H1 (cell line): ENCODE measurements around the gene LNPEP. TPM values are rescaled to one million over a fixed set of nuclear protein-coding genes. Genes with fewer than 3 reads are reported as not detected.

Experiments used
- CTCF ChIA-PET: fragments of 300-600 bp; sonication (Branson Sonifier 250); formaldehyde crosslinking; loops from one replicate; lab custom pipeline; 2021; ENCODE audit not compliant: partially characterized antibody; lab: Charles Lee
- POLR2A ChIA-PET: fragments of 300-600 bp; sonication (Branson Sonifier 250); formaldehyde crosslinking; loops from one replicate; lab custom pipeline; 2021; ENCODE audit warnings: inconsistent platforms; ENCODE audit not compliant: partially characterized antibody; lab: Charles Lee
- DNase-seq, 2 experiments: peaks; one replicate each; pipeline versions ENCODE4 v3.0.0 to v3.0.0-alpha.2; 2010 to 2022; ENCODE audit warnings: low spot score in 2 of 2, low read depth in 1 of 2, mixed read lengths in 1 of 2
- FAIRE-seq: peaks from 2 replicates; lab custom pipeline; 2011; peaks lifted over from hg19 to GRCh38; lab: Jason Lieb, UNC
- H2AFZ ChIP-seq: 2 replicates; pipeline ENCODE4 v1.8.1; 2012; ENCODE audit warnings: low read length, inconsistent platforms
- H2AK5ac ChIP-seq: 2 replicates; pipeline ENCODE4 v1.6.1; 2013; ENCODE audit warnings: low read depth, low read length
- H2BK120ac ChIP-seq: replicated peaks from 2 replicates; pipeline ENCODE3; 2013; ENCODE audit warnings: low read depth, low read length, inconsistent platforms
- H2BK12ac ChIP-seq: 2 replicates; pipeline ENCODE4 v1.6.1; 2013; ENCODE audit warnings: low read depth, low read length
- H2BK15ac ChIP-seq: 2 replicates; pipeline ENCODE4 v1.6.1; 2013; ENCODE audit warnings: low read length
- H2BK20ac ChIP-seq: 2 replicates; pipeline ENCODE4 v1.6.1; 2013; ENCODE audit warnings: low read length
- H2BK5ac ChIP-seq: 2 replicates; pipeline ENCODE4 v1.6.1; 2013; ENCODE audit warnings: low read depth, low read length
- H3K14ac ChIP-seq: 2 replicates; pipeline ENCODE4 v1.6.1; 2013; ENCODE audit warnings: inconsistent platforms; ENCODE audit not compliant: insufficient read length
- H3K18ac ChIP-seq: 2 replicates; pipeline ENCODE4 v1.6.1; 2013; ENCODE audit warnings: low read length; ENCODE audit errors: extremely low read depth
- H3K23ac ChIP-seq: 2 replicates; pipeline ENCODE4 v1.6.1; 2013; ENCODE audit warnings: inconsistent platforms; ENCODE audit not compliant: insufficient read length
- H3K23me2 ChIP-seq: 2 replicates; pipeline ENCODE4 v1.6.1; 2013; ENCODE audit warnings: low read depth, low read length
- H3K27ac ChIP-seq: 2 replicates; pipeline ENCODE4 v1.6.1; 2011; ENCODE audit warnings: low read depth, low read length, inconsistent platforms
- H3K27me3 ChIP-seq, 4 experiments: replicated peaks in 1 of 4; 1 replicate in 1 of 4; 2 replicates in 3 of 4; pipeline versions ENCODE4 v1.6.1 to v1.8.1; 2011 to 2013; ENCODE audit warnings: low read length in 3 of 4, mild to moderate bottlenecking in 3 of 4, inconsistent platforms in 2 of 4, mixed read lengths in 2 of 4, moderate library complexity in 1 of 4; ENCODE audit not compliant: control insufficient read depth in 3 of 4, insufficient read depth in 3 of 4; ENCODE audit errors: extremely low read depth in 1 of 4
- H3K36me3 ChIP-seq, 4 experiments: 2 replicates each; pipeline versions ENCODE4 v1.6.1 to v1.8.1; 2011 to 2013; ENCODE audit warnings: mild to moderate bottlenecking in 4 of 4, low read length in 3 of 4, moderate library complexity in 2 of 4, control low read depth in 1 of 4, inconsistent platforms in 1 of 4; ENCODE audit not compliant: insufficient read depth in 4 of 4, control insufficient read depth in 2 of 4
- H3K4ac ChIP-seq: replicated peaks from 2 replicates; pipeline ENCODE3; 2013; ENCODE audit warnings: low read length, low read depth, mixed read lengths, inconsistent platforms; ENCODE audit not compliant: insufficient read length
- H3K4me1 ChIP-seq, 4 experiments: replicated peaks in 1 of 4; 1 replicate in 1 of 4; 2 replicates in 3 of 4; pipeline versions ENCODE4 v1.6.1 to v1.8.1; 2011 to 2013; ENCODE audit warnings: low read length in 3 of 4, inconsistent platforms in 2 of 4, mixed read lengths in 1 of 4; ENCODE audit not compliant: insufficient read depth in 4 of 4, control insufficient read depth in 3 of 4
- H3K4me2 ChIP-seq, 2 experiments: 2 replicates each; pipeline versions ENCODE4 v1.6.1 to v1.8.1; 2011 to 2013; ENCODE audit warnings: low read depth in 2 of 2, low read length in 2 of 2, control low read depth in 1 of 2, inconsistent platforms in 1 of 2, mild to moderate bottlenecking in 1 of 2; ENCODE audit not compliant: insufficient read depth in 1 of 2
- H3K4me3 ChIP-seq, 4 experiments: fragments of 200-600, 300-600 bp in 1 of 4; sonication (generic), shearing (Covaris generic), sonication (Bioruptor Twin) in 1 of 4; 2 replicates each; pipeline versions ENCODE4 v1.5.1 to v1.8.1; 2011 to 2016; ENCODE audit warnings: low read length in 4 of 4, low read depth in 3 of 4, control low read depth in 2 of 4, inconsistent platforms in 2 of 4, mild to moderate bottlenecking in 2 of 4, mixed read lengths in 1 of 4, moderate library complexity in 1 of 4; ENCODE audit not compliant: insufficient read depth in 2 of 4; ENCODE audit errors: extremely low read depth in 1 of 4
- H3K56ac ChIP-seq: replicated peaks from 2 replicates; pipeline ENCODE3; 2013; ENCODE audit warnings: low read depth, mild to moderate bottlenecking, mixed read lengths, low read length, inconsistent platforms; ENCODE audit not compliant: insufficient read length
- H3K79me1 ChIP-seq: 2 replicates; pipeline ENCODE4 v1.6.1; 2013; ENCODE audit warnings: low read depth, low read length, control low read depth
- H3K79me2 ChIP-seq, 2 experiments: 2 replicates each; pipeline versions ENCODE4 v1.6.1 to v1.8.1; 2012 to 2013; ENCODE audit warnings: low read length in 2 of 2, mild to moderate bottlenecking in 2 of 2, inconsistent platforms in 1 of 2; ENCODE audit not compliant: insufficient read depth in 2 of 2, control insufficient read depth in 1 of 2
- H3K9ac ChIP-seq, 4 experiments: replicated peaks in 1 of 4; 1 replicate in 1 of 4; 2 replicates in 3 of 4; pipeline versions ENCODE4 v1.6.1 to v1.8.1; 2011 to 2013; ENCODE audit warnings: low read depth in 3 of 4, low read length in 3 of 4, control low read depth in 2 of 4, mild to moderate bottlenecking in 2 of 4, moderate library complexity in 2 of 4, inconsistent platforms in 1 of 4; ENCODE audit errors: extremely low read depth in 1 of 4
- H3K9me3 ChIP-seq, 2 experiments: 2 replicates each; pipeline versions ENCODE4 v1.6.1 to v1.8.1; 2012 to 2013; ENCODE audit warnings: mild to moderate bottlenecking in 2 of 2, moderate library complexity in 2 of 2, control low read depth in 1 of 2, inconsistent platforms in 1 of 2, low read depth in 1 of 2, low read length in 1 of 2, mixed read lengths in 1 of 2; ENCODE audit not compliant: insufficient read depth in 2 of 2
- H4K20me1 ChIP-seq, 2 experiments: replicated peaks in 1 of 2; 2 replicates each; pipeline versions ENCODE3 to v1.8.1; 2011 to 2013; ENCODE audit warnings: inconsistent platforms in 2 of 2, low read length in 2 of 2, mild to moderate bottlenecking in 1 of 2; ENCODE audit not compliant: insufficient read depth in 2 of 2, control insufficient read depth in 1 of 2
- H4K5ac ChIP-seq: 2 replicates; pipeline ENCODE4 v1.6.1; 2013; ENCODE audit warnings: low read length, low read depth, mixed read lengths, inconsistent platforms; ENCODE audit not compliant: insufficient read length
- H4K8ac ChIP-seq: 2 replicates; pipeline ENCODE4 v1.8.0; 2013; ENCODE audit warnings: mild to moderate bottlenecking, moderate library complexity, low read length, inconsistent platforms; ENCODE audit not compliant: insufficient read depth; ENCODE audit errors: extremely low read depth
- H4K91ac ChIP-seq: replicated peaks from 2 replicates; pipeline ENCODE3; 2013; ENCODE audit warnings: low read length, mixed read lengths, inconsistent platforms; ENCODE audit not compliant: insufficient read length
- ATF2 ChIP-seq: IDR thresholded peaks from 2 replicates; pipeline ENCODE4 v1.6.1; 2012; ENCODE audit warnings: low read length, inconsistent platforms
- CBX8 ChIP-seq: fragments of 300-800, 300-1000 bp; sonication (generic); IDR thresholded peaks from 2 replicates; pipeline ENCODE4 v1.7.1; 2016; ENCODE audit warnings: low read depth, low read length, borderline replicate concordance
- CHD1 ChIP-seq: IDR thresholded peaks from 2 replicates; pipeline ENCODE4 v1.6.1; 2012; ENCODE audit warnings: low read depth, low read length, improper control_type of control experiment
- EZH2 ChIP-seq: fragments of 200-600 bp; sonication (generic); IDR thresholded peaks from 2 replicates; pipeline ENCODE4 v1.7.1; 2012; ENCODE audit warnings: low read depth, mild to moderate bottlenecking, moderate library complexity, low read length, inconsistent platforms; ENCODE audit not compliant: severe bottlenecking
- JUND ChIP-seq: IDR thresholded peaks from 2 replicates; pipeline ENCODE4 v1.6.1; 2011; ENCODE audit warnings: mild to moderate bottlenecking, improper control_type of control experiment, low read length
- KDM5A ChIP-seq: fragments of 200-600 bp; IDR thresholded peaks from 2 replicates; pipeline ENCODE4 v1.7.1; 2012; ENCODE audit warnings: mild to moderate bottlenecking, low read length, inconsistent platforms, mixed read lengths
- MAX ChIP-seq: IDR thresholded peaks from 2 replicates; pipeline ENCODE4 v1.6.1; 2012; ENCODE audit warnings: inconsistent platforms
- POLR2A ChIP-seq, 2 experiments: IDR thresholded peaks; 1 replicate in 1 of 2; 2 replicates in 1 of 2; pipeline ENCODE4 v1.6.1; 2011; ENCODE audit warnings: low read depth in 2 of 2, low read length in 2 of 2, mild to moderate bottlenecking in 2 of 2; ENCODE audit errors: control extremely low read depth in 1 of 2
- RBBP5 ChIP-seq: IDR thresholded peaks from 2 replicates; pipeline ENCODE4 v1.7.1; 2012; ENCODE audit warnings: low read depth, mild to moderate bottlenecking, inconsistent platforms, low read length, moderate library complexity, borderline replicate concordance
- ZNF274 ChIP-seq: IDR thresholded peaks from 2 replicates; pipeline ENCODE4 v1.7.0; 2012; ENCODE audit warnings: low read length, borderline replicate concordance; ENCODE audit errors: extremely low read depth
- WGBS, 2 experiments: shearing (Covaris generic) in 1 of 2; methylation state at CpG; one replicate each; pipeline versions ENCODE4 v1.1.6 to v1.1.7; 2013 to 2015; ENCODE audit warnings: low lambda C conversion rate in 2 of 2, mixed read lengths in 2 of 2, inconsistent platforms in 1 of 2, low coverage in 1 of 2, missing lambda C conversion rate in 1 of 2; ENCODE audit not compliant: insufficient replicate concordance in 2 of 2, insufficient coverage in 1 of 2, insufficient read length in 1 of 2; ENCODE audit errors: extremely low coverage in 1 of 2, missing lambda C conversion rate in 1 of 2; 5-methylcytosine and 5-hydroxymethylcytosine counted together
- polyA plus RNA-seq, 7 experiments: library from polyadenylated mRNA; depleted of rRNA in 3 of 7; stranded (reverse) in 5 of 7; unstranded in 2 of 7; fragments of >200 nt in 5 of 7; fragments of 200-250 nt in 2 of 7; gene quantifications; 1 replicate in 5 of 7; 2 replicates in 1 of 7; 4 replicates in 1 of 7; pipeline versions ENCODE4 v1.2.1 to v1.2.3, GENCODE V29; 2011 to 2013; ENCODE audit warnings: missing spikeins in 2 of 7, mixed read lengths in 2 of 7
- total RNA-seq: library from RNA; stranded (reverse); fragmentation: NEBNext Ultra II Directional; extraction: Animal tissue kit (Norgen Biotek cat#: 25700); gene quantifications from 2 replicates; pipeline ENCODE4 v1.2.1, GENCODE V29; 2021

Gene LNPEP
- total and polyA plus RNA-seq, 2 of the 8 experiments (the other 6 are each of a cell fraction or from before 2014, with no cell fraction given): 1.8 to 4.5 TPM

GRCh38 chr5:96942078-96942477 is 6.2 kb downstream of the LNPEP start:
- H3K4ac ChIP-seq: no peak overlapping the region
- DNase-seq (no peak), FAIRE-seq (no peak)
- no peak overlapping the region for H3K14ac ChIP-seq
- H3K56ac ChIP-seq: no peak overlapping the region
- no peak overlapping the region for H2AFZ ChIP-seq
- H2BK120ac ChIP-seq: no peak overlapping the region
- H4K5ac ChIP-seq: no peak overlapping the region
- no peak overlapping the region for H3K4me2 ChIP-seq
- H3K9me3 ChIP-seq: no peaks in the 10 kb centered on the region
- H2BK15ac ChIP-seq: no peak overlapping the region
- no peak overlapping the region for H2BK5ac ChIP-seq
- H3K4me1 ChIP-seq: peaks cover 0 to 3% (median 0%) of the 10 kb centered on the region in 4 experiments; a peak in 1 of 7 replicates
- no peak overlapping the region for H3K18ac ChIP-seq
- H3K79me1 ChIP-seq: no peaks in the 10 kb centered on the region; the same call in 1 of the 2 replicates
- H2BK12ac ChIP-seq: no peak overlapping the region
- H3K36me3 ChIP-seq: no peaks in the 10 kb centered on the region
- H4K91ac ChIP-seq: no peak overlapping the region
- ChIA-PET POLR2A (no interaction called here), CTCF (interaction anchor here (0.7 to 2.1 kb wide), 5 partner anchors 11 to 214 kb away, joined by 3 to 9 read pairs (median 3); no protein-coding TSS in a partner anchor)
- no peak overlapping the region for H2AK5ac ChIP-seq
- H3K23ac ChIP-seq: no peak overlapping the region
- no peak overlapping the region for H4K8ac ChIP-seq
- peaks cover 0 to 3% (median 1%) of the 10 kb centered on the region in 4 experiments; a peak in 2 of 7 replicates for H3K27me3 ChIP-seq
- no peak overlapping the region for H3K9ac ChIP-seq
- 96% methylated on average over 9 of the region's 9 CpGs; no CpG with 5 or more reads in 1 of the 2 experiments for WGBS, 2 experiments
- no peaks in the 10 kb centered on the region for H3K23me2 ChIP-seq
- no peak overlapping the region for H3K27ac ChIP-seq
- H3K4me3 ChIP-seq: no peak overlapping the region
- TF ChIP-seq POLR2A (IDR thresholded peaks at IDR 0.05; ENCODE audit: control extremely low read depth in 1 of 2, low read depth in 2 of 2, low read length in 2 of 2): no peak
- TF ChIP-seq ZNF274: no peak
- TF ChIP-seq ATF2: no peak
- TF ChIP-seq JUND: no peak
- TF ChIP-seq KDM5A: no peak
- TF ChIP-seq CHD1: no peak
- TF ChIP-seq RBBP5: no peak
- no peak for TF ChIP-seq CBX8
- TF ChIP-seq MAX: no peak
- no peak for TF ChIP-seq EZH2
- TF ChIP-seq, all 59 proteins: peak for 0
- Histone ChIP-seq H3K79me2 (no peaks in the 10 kb centered on the region), H4K20me1 (no peaks in the 10 kb centered on the region), H2BK20ac (no peak overlapping the region)
